WI38 (cell line): ENCODE data around the gene STK32C.

Source experiments
- H3K4me3 ChIP-seq: 2 replicates; pipeline ENCODE4 v1.5.1; 2011; ENCODE audit warnings: low read depth, mild to moderate bottlenecking, control low read depth, low read length
- CTCF ChIP-seq: IDR thresholded peaks from 2 replicates; pipeline ENCODE4 v1.5.1; 2012; ENCODE audit warnings: low read depth, mild to moderate bottlenecking, control low read depth, low read length

The STK32C gene

GRCh38 chr10:132194726-132195125, 113.0 kb downstream of the STK32C start:
- TF ChIP-seq CTCF, result no peak
- no peak overlapping the region for H3K4me3 ChIP-seq

- H3K4me3 ChIP-seq, result no peak overlapping the region
- no peak for TF ChIP-seq CTCF
These were observed 113.7 kb downstream of the STK32C start for GRCh38 chr10:132193907-132194552.

- no peak for TF ChIP-seq CTCF
- no peak overlapping the region for H3K4me3 ChIP-seq
These were observed 114.6 kb downstream of the STK32C start for GRCh38 chr10:132192991-132193665.

- no peak for TF ChIP-seq CTCF
- H3K4me3 ChIP-seq, result no peak overlapping the region
These were observed 115.4 kb downstream of the STK32C start for GRCh38 chr10:132192076-132192975.

- no peak overlapping the region for H3K4me3 ChIP-seq
- no peak for TF ChIP-seq CTCF
These were observed 117.8 kb downstream of the STK32C start for GRCh38 chr10:132189810-132190422.

GRCh38 chr10:132189016-132189415, 118.7 kb downstream of the STK32C start:
- TF ChIP-seq CTCF, result no peak
- no peak overlapping the region for H3K4me3 ChIP-seq

- no peak overlapping the region for H3K4me3 ChIP-seq
- no peak for TF ChIP-seq CTCF
These were observed 119.4 kb downstream of the STK32C start for GRCh38 chr10:132188331-132188730.
